GM18951 (cell line): ENCODE data around the gene CADM2.

Experiments used
- POLR2A ChIP-seq: IDR thresholded peaks from 4 replicates; pipeline ENCODE4 v1.6.1; 2011; ENCODE audit warnings: mild to moderate bottlenecking; ENCODE audit not compliant: insufficient read length, insufficient read depth; ENCODE audit errors: extremely low read depth
- in situ Hi-C: fragments of 300-500 bp; cut with MboI; formaldehyde crosslinking; loops from one replicate; pipeline ENCODE4 v1.12.0; 2022; ENCODE audit warnings: low sequenced_read_pairs, mixed read lengths, inconsistent platforms; ENCODE audit not compliant: unreplicated experiment

CADM2 gene

GRCh38 chr3:86087160-86087871 lies 1128.5 kb downstream of the CADM2 start:
- no peak for TF ChIP-seq POLR2A
- in situ Hi-C loops: no loop called here

- in situ Hi-C loops: no loop called here
- no peak for TF ChIP-seq POLR2A
These were observed 1145.4 kb downstream of the CADM2 start for GRCh38 chr3:86104154-86104553.

GRCh38 chr3:86109434-86109833 lies 1150.6 kb downstream of the CADM2 start:
- no peak for TF ChIP-seq POLR2A

More at GRCh38 chr3:86109434-86109833, 1150.6 kb downstream of the CADM2 start:
- in situ Hi-C loops: no loop called here
